ENCODE results near the gene NUBPL. TPM values are rescaled to one million over a fixed set of nuclear protein-coding genes. Genes with fewer than 3 reads are reported as not detected.
A peak's percentile ranks its signal among the peaks of the same experiment; 100 is the strongest.

Gene NUBPL
- polyA plus RNA-seq, 2 of the 4 experiments (the other 2 are of a cell fraction): 7.6 to 14.1 TPM

DNA sequence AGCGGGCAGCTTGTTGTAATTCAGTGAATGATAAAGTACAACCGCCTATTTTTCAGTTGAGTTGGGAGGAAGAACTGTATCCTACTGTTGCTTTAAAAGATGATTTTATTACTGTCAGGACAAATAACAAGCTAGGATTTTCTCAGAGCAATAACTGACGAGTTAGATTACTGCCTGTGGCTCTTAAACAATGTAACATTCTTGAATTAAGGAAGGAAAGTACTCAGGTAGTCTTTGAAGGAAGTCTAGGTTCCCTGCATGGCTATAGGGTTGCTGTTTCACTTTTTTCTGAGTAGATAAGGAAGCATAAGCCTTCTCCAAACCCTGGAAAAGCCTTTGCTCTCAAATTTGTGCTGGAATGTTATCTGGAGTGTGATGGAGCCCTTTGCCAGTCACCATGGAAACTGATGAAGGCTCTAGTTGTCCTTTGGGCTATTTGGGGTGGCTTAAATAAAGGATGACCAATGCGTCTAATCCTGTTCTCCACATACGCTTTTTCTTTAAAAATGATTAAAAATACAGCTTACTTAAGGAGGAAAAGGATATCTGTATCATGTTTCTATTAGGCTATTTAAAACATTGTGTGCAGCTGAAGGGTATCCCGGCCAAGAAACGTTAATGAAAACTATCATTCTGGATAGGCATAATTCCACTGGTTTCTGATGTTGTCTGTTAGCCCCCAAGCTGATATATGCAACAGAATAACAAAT lies 17.7 kb downstream of the NUBPL start:
- DNase-seq (ENCODE audit: low read depth in 1 of 2, low spot score in 1 of 2) (no peak), ATAC-seq (no peak), FAIRE-seq (no peak)
- H3K27ac ChIP-seq: no peak overlapping the region
- CTCF ChIA-PET: interaction anchor here (0.6 to 1.5 kb wide), 3 partner anchors 9 to 923 kb away, joined by 3 read pairs; no protein-coding TSS in a partner anchor
- WGBS (ENCODE audit: missing lambda C conversion rate): 86% methylated on average over 7 of the region's 7 CpGs
- no peak overlapping the region for H3K4me2 ChIP-seq
- no peaks in the 10 kb centered on the region for H3K4me1 ChIP-seq
- no peak for TF ChIP-seq BHLHE40 (IDR thresholded peaks at IDR 0.05; ENCODE audit: low read depth, low read length)
- H3K9me3 ChIP-seq: no peaks in the 10 kb centered on the region
- H3K4me3 ChIP-seq: no peak overlapping the region
- POLR2A ChIA-PET: interaction anchor here (0.6 kb wide), 1 partner anchor 104 kb away, joined by 3 read pairs; no protein-coding TSS in a partner anchor

GRCh38 chr14:31580234-31580633 lies 19.0 kb downstream of the NUBPL start:
- DNase-seq (ENCODE audit: low read depth in 1 of 2, low spot score in 1 of 2): no peak
- Histone ChIP-seq H3K4me1 (no peaks in the 10 kb centered on the region), H3K4me3 (no peak overlapping the region), H3K9me3 (no peaks in the 10 kb centered on the region), H3K4me2 (no peak overlapping the region), H3K27ac (no peak overlapping the region)
- CTCF ChIA-PET: no interaction called here
- POLR2A ChIA-PET: no interaction called here
- ATAC-seq: no peak
- TF ChIP-seq, protein P1, sequence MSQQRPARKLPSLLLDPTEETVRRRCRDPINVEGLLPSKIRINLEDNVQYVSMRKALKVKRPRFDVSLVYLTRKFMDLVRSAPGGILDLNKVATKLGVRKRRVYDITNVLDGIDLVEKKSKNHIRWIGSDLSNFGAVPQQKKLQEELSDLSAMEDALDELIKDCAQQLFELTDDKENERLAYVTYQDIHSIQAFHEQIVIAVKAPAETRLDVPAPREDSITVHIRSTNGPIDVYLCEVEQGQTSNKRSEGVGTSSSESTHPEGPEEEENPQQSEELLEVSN (IDR thresholded peaks at IDR 0.05; ENCODE audit: borderline replicate concordance, low read depth): no peak
- TF ChIP-seq RARB (CRISPR knock-in tag; IDR thresholded peaks at IDR 0.05) (no peak), BHLHE40 (IDR thresholded peaks at IDR 0.05; ENCODE audit: low read depth, low read length) (no peak), PBX3 (IDR thresholded peaks at IDR 0.05) (no peak), SMC3 (IDR thresholded peaks at IDR 0.05) (no peak), CBX8 (IDR thresholded peaks at IDR 0.05) (no peak), ZC3H11A (IDR thresholded peaks at IDR 0.05) (no peak), ZSCAN20 (CRISPR knock-in tag; IDR thresholded peaks at IDR 0.05) (no peak), HEYL (CRISPR knock-in tag; IDR thresholded peaks at IDR 0.05) (no peak), MAFK (IDR thresholded peaks at IDR 0.05; ENCODE audit: partially characterized antibody) (no peak), CEBPB (IDR thresholded peaks at IDR 0.05) (no peak), FOSB (CRISPR knock-in tag; IDR thresholded peaks at IDR 0.05) (no peak)
- TF ChIP-seq, protein P2, sequence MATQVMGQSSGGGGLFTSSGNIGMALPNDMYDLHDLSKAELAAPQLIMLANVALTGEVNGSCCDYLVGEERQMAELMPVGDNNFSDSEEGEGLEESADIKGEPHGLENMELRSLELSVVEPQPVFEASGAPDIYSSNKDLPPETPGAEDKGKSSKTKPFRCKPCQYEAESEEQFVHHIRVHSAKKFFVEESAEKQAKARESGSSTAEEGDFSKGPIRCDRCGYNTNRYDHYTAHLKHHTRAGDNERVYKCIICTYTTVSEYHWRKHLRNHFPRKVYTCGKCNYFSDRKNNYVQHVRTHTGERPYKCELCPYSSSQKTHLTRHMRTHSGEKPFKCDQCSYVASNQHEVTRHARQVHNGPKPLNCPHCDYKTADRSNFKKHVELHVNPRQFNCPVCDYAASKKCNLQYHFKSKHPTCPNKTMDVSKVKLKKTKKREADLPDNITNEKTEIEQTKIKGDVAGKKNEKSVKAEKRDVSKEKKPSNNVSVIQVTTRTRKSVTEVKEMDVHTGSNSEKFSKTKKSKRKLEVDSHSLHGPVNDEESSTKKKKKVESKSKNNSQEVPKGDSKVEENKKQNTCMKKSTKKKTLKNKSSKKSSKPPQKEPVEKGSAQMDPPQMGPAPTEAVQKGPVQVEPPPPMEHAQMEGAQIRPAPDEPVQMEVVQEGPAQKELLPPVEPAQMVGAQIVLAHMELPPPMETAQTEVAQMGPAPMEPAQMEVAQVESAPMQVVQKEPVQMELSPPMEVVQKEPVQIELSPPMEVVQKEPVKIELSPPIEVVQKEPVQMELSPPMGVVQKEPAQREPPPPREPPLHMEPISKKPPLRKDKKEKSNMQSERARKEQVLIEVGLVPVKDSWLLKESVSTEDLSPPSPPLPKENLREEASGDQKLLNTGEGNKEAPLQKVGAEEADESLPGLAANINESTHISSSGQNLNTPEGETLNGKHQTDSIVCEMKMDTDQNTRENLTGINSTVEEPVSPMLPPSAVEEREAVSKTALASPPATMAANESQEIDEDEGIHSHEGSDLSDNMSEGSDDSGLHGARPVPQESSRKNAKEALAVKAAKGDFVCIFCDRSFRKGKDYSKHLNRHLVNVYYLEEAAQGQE (IDR thresholded peaks at IDR 0.05): no peak
- WGBS (ENCODE audit: missing lambda C conversion rate): 72% methylated on average over 3 of the region's 3 CpGs
- FAIRE-seq: peak; percentile 54

DNA sequence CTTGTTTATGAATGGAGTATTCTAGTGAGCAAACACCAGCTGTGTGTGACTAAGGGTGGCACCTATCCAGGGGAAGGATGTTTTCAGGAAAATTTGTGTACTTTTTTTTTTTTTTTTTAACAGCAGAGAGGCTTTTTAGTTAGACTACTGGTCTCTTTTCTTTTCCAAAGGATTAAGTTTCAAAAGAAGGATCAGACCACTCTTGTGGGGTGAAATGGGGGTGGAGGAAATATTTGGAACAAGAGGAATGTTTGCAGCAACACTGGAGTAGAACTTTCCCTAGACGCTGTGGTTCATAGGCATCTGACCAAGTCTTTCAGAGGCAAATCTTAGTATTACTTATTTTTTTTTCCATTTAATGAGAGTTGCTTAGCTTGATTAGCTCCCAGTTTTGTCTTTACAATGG lies 21.1 kb downstream of the NUBPL start:
- WGBS (ENCODE audit: missing lambda C conversion rate): 97% methylated on average over 1 of the region's 1 CpG
- Histone ChIP-seq H3K27ac (no peak overlapping the region), H3K9me3 (no peaks in the 10 kb centered on the region), H3K4me1 (no peaks in the 10 kb centered on the region), H3K4me2 (no peak overlapping the region), H3K4me3 (no peak overlapping the region)
- ChIA-PET CTCF (interaction anchor here (0.6 kb wide), 1 partner anchor 194 kb away, joined by 3 read pairs; no protein-coding TSS in a partner anchor), POLR2A (no interaction called here)
- no peak for TF ChIP-seq HDAC2 (IDR thresholded peaks at IDR 0.05)
- no peak for TF ChIP-seq HOXB13 (CRISPR knock-in tag; IDR thresholded peaks at IDR 0.05; ENCODE audit: low read depth)
- no peak for TF ChIP-seq ZNF302 (CRISPR knock-in tag; IDR thresholded peaks at IDR 0.05)
- no peak for TF ChIP-seq HOXB5 (CRISPR knock-in tag; IDR thresholded peaks at IDR 0.05)
- TF ChIP-seq, protein P3, sequence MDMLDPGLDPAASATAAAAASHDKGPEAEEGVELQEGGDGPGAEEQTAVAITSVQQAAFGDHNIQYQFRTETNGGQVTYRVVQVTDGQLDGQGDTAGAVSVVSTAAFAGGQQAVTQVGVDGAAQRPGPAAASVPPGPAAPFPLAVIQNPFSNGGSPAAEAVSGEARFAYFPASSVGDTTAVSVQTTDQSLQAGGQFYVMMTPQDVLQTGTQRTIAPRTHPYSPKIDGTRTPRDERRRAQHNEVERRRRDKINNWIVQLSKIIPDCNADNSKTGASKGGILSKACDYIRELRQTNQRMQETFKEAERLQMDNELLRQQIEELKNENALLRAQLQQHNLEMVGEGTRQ (IDR thresholded peaks at IDR 0.05): no peak
- TF ChIP-seq KDM5A (IDR thresholded peaks at IDR 0.05): no peak
- no peak for TF ChIP-seq JUN (IDR thresholded peaks at IDR 0.05)
- TF ChIP-seq JUNB (IDR thresholded peaks at IDR 0.05): no peak
- TF ChIP-seq, protein P1 (IDR thresholded peaks at IDR 0.05; ENCODE audit: borderline replicate concordance, low read depth): no peak
- no peak for TF ChIP-seq TFCP2L1 (CRISPR knock-in tag; IDR thresholded peaks at IDR 0.05)
- TF ChIP-seq NR3C1 (IDR thresholded peaks at IDR 0.05): no peak
- no peak for TF ChIP-seq MAZ (IDR thresholded peaks at IDR 0.05; ENCODE audit: borderline replicate concordance, low read depth, low read length)
- no peak for FAIRE-seq
- no peak for ATAC-seq
- no peak for DNase-seq (ENCODE audit: low read depth in 1 of 2, low spot score in 1 of 2)

All from A549 (cell line).